IPS-15b (cell line): ENCODE results near the gene ABCG4.
"Not testable (repeated sequence)": the region's sequence is repeated elsewhere in the genome, so short reads cannot be mapped to it uniquely, and the experiment has no call there.

Experiments
- H3K27me3 ChIP-seq: one replicate; pipeline ENCODE4 v1.6.1; 2013; ENCODE audit warnings: low read length; ENCODE audit not compliant: control insufficient read depth, insufficient read depth
- H3K36me3 ChIP-seq: one replicate; pipeline ENCODE4 v1.6.1; 2013; ENCODE audit warnings: low read length; ENCODE audit not compliant: control insufficient read depth, insufficient read depth
- H3K4me1 ChIP-seq: one replicate; pipeline ENCODE4 v1.6.1; 2013; ENCODE audit warnings: mild to moderate bottlenecking, low read length; ENCODE audit not compliant: control insufficient read depth, insufficient read depth
- H3K4me3 ChIP-seq: one replicate; pipeline ENCODE4 v1.5.1; 2013; ENCODE audit warnings: low read depth, low read length
- H3K9ac ChIP-seq: one replicate; pipeline ENCODE4 v1.6.1; 2013; ENCODE audit warnings: low read depth, mild to moderate bottlenecking, low read length
- H3K9me3 ChIP-seq: one replicate; pipeline ENCODE4 v1.6.1; 2013; ENCODE audit warnings: mild to moderate bottlenecking, low read length; ENCODE audit not compliant: control insufficient read depth, insufficient read depth

ABCG4 gene

DNA sequence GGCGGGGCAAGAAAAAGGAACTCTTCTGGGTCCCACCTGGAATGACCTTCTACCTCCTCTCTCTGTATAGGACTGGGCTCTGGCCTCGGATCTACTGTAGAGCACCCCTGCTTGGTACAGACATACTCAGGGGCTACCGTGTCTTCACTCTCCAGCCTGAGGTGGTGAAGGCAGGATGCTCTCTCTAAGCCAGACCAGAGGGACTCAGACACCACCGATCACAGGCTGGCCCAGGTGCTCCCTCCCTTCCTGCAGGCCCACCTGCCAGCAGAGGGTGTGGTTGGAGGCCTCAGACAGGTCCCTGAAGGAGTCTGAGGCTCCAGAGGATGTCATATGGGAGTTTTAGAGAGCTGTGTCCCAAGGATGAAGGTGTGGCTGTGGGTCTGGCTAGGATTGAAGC is 40.5 kb downstream of the ABCG4 start:
- no peaks in the 10 kb centered on the region for H3K36me3 ChIP-seq
- H3K4me3 ChIP-seq: no peak overlapping the region
- no peaks in the 10 kb centered on the region for H3K4me1 ChIP-seq
- no peaks in the 10 kb centered on the region for H3K9me3 ChIP-seq
- H3K27me3 ChIP-seq: no peaks in the 10 kb centered on the region
- no peak overlapping the region for H3K9ac ChIP-seq

GRCh38 chr11:119190531-119190930 is 41.7 kb downstream of the ABCG4 start:
- Histone ChIP-seq H3K9me3 (no peaks in the 10 kb centered on the region), H3K4me1 (no peaks in the 10 kb centered on the region), H3K4me3 (no peak overlapping the region), H3K36me3 (no peaks in the 10 kb centered on the region), H3K9ac (no peak overlapping the region), H3K27me3 (no peaks in the 10 kb centered on the region)

DNA sequence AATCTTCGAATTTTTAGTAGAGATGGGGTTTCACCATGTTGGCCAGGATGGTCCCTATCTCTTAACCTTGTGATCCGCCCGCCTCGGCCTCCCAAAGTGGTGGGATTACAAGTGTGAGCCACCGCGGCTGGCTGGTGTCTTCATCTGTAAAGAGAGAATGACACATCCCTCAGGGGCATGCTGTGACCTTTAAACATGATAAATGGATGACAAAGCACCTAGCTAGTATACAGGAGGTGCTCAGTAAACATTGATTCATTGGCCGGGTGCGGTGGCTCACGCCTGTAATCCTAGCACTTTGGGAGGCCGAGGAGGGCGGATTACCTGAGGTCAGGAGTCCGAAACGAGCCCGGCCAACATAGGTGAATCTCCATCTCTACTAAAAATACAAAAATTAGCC is 42.4 kb downstream of the ABCG4 start:
- H3K27me3 ChIP-seq, H3K4me1 ChIP-seq, H3K36me3 ChIP-seq, H3K4me3 ChIP-seq, H3K9me3 ChIP-seq, H3K9ac ChIP-seq: not testable (repeated sequence)

GRCh38 chr11:119192111-119192510 is 43.3 kb downstream of the ABCG4 start:
- Histone ChIP-seq H3K9ac (no peak overlapping the region), H3K27me3 (no peaks in the 10 kb centered on the region), H3K36me3 (no peaks in the 10 kb centered on the region), H3K4me1 (no peaks in the 10 kb centered on the region), H3K9me3 (no peaks in the 10 kb centered on the region), H3K4me3 (no peak overlapping the region)

- Histone ChIP-seq H3K9me3 (no peaks in the 10 kb centered on the region), H3K36me3 (no peaks in the 10 kb centered on the region), H3K4me3 (no peak overlapping the region), H3K9ac (no peak overlapping the region), H3K27me3 (no peaks in the 10 kb centered on the region), H3K4me1 (no peaks in the 10 kb centered on the region)
Measured at GRCh38 chr11:119193001-119193400, 44.1 kb downstream of the ABCG4 start.

- no peak overlapping the region for H3K9ac ChIP-seq
- H3K36me3 ChIP-seq: no peaks in the 10 kb centered on the region
- H3K27me3 ChIP-seq: no peaks in the 10 kb centered on the region
- H3K4me3 ChIP-seq: no peak overlapping the region
- H3K9me3 ChIP-seq: no peaks in the 10 kb centered on the region
- H3K4me1 ChIP-seq: no peaks in the 10 kb centered on the region
Measured at GRCh38 chr11:119193626-119194025, 44.8 kb downstream of the ABCG4 start.

DNA sequence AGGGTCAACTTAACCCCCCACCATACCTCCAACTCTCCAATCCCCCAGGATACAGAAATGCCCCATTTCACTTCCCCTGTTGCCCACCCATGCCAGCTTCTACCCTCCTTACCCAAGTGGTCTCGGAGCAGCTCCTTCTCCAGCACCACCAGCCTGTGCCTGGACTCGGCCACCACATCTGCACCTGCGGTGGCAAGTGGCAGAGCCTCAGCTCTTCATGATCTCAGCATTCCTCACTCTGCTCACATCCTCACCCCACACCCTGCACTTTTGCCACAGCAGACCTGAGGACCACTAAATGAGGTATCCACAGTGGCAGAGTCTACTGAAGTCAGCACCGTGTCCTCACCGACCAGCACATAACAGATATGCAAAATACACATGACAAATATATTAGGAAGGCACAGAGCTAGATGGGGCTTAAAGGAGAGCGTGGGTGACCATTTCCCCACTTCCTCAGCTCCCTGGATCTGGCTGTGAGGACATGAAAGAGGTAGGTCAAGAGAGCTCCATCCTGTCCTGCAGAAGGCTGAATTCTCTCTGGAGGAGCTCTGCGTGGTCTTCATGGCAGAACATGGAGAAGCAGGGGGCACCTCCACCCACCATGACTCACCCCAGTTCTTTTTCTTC is 46.1 kb downstream of the ABCG4 start:
- H3K4me3 ChIP-seq: no peak overlapping the region
- H3K4me1 ChIP-seq: no peaks in the 10 kb centered on the region
- H3K36me3 ChIP-seq: no peaks in the 10 kb centered on the region
- H3K9ac ChIP-seq: no peak overlapping the region
- H3K27me3 ChIP-seq: no peaks in the 10 kb centered on the region
- no peaks in the 10 kb centered on the region for H3K9me3 ChIP-seq

GRCh38 chr11:119195680-119196079 is 46.8 kb downstream of the ABCG4 start:
- H3K4me1 ChIP-seq: no peaks in the 10 kb centered on the region
- H3K4me3 ChIP-seq: no peak overlapping the region
- no peaks in the 10 kb centered on the region for H3K9me3 ChIP-seq
- no peaks in the 10 kb centered on the region for H3K27me3 ChIP-seq
- no peak overlapping the region for H3K9ac ChIP-seq
- H3K36me3 ChIP-seq: no peaks in the 10 kb centered on the region

DNA sequence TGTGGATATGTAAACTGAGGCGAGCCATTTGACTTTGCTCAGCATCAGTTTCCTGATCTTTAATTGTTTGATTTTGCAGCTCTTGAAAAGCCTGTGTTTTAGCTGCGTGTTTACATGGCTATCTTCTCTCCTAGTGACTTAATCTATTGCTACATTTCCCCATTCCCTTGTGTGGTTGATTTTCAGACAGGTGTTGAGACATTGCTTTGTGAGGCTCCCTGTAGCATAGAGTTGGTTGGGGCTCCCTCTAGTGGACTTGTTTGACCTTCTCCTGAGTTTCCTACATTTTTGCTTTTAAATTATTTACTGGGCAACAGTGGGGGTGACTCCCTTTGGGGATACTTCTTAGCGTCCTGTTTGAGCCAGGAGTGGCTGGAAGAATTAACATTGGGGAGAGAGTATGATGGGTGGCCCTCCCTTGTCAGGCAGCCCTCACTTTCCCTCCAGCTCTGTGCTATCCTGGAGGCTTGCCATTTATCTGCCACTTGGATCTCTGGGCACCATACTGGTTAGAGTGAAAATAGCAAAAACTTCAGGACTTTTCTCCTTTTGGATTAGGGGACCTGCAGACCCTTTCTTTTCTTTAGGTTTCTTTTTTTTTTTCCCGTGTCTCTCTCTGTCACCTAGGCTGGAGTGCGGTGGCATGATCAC is 48.1 kb downstream of the ABCG4 start:
- no peaks in the 10 kb centered on the region for H3K9me3 ChIP-seq
- no peak overlapping the region for H3K9ac ChIP-seq
- no peaks in the 10 kb centered on the region for H3K36me3 ChIP-seq
- H3K27me3 ChIP-seq: no peaks in the 10 kb centered on the region
- H3K4me3 ChIP-seq: no peak overlapping the region
- no peaks in the 10 kb centered on the region for H3K4me1 ChIP-seq

DNA sequence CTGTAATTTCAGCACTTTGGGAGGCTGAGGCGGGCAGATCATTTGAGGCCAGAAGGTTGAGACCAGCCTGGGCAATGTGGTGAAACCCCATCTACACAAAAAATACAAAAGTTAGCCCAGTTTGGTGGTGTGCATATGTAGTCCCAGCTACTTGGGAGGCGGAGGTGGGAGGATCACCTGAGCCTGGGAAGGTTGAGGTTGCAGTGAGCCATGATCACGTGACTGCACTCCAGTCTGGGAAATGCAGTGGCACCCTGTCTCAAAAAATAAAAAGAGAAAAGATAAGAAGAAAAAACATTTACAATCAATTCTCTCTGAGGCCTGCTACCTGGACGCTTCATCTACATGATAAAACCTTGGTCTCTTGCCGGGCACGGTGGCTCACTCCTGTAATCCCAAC is 50.1 kb downstream of the ABCG4 start:
- no peaks in the 10 kb centered on the region for H3K36me3 ChIP-seq
- no peaks in the 10 kb centered on the region for H3K9me3 ChIP-seq
- no peak overlapping the region for H3K4me3 ChIP-seq
- no peaks in the 10 kb centered on the region for H3K4me1 ChIP-seq
- no peak overlapping the region for H3K9ac ChIP-seq
- no peaks in the 10 kb centered on the region for H3K27me3 ChIP-seq

GRCh38 chr11:119201236-119201635 is 52.4 kb downstream of the ABCG4 start:
- H3K4me1 ChIP-seq, H3K27me3 ChIP-seq, H3K9me3 ChIP-seq, H3K4me3 ChIP-seq, H3K36me3 ChIP-seq, H3K9ac ChIP-seq: not testable (repeated sequence)

- Histone ChIP-seq H3K27me3 (no peaks in the 10 kb centered on the region), H3K36me3 (no peaks in the 10 kb centered on the region), H3K4me3 (no peak overlapping the region)
Measured at GRCh38 chr11:119202554-119202953, 53.7 kb downstream of the ABCG4 start.

More at GRCh38 chr11:119202554-119202953, 53.7 kb downstream of the ABCG4 start:
- H3K9ac ChIP-seq: no peak overlapping the region
- H3K9me3 ChIP-seq: no peaks in the 10 kb centered on the region
- H3K4me1 ChIP-seq: peaks cover 4% of the 10 kb centered on the region
